Measurements from ENCODE around the gene FAH. TPM values are rescaled to one million over a fixed set of nuclear protein-coding genes. Genes with fewer than 3 reads are reported as not detected.

FAH gene
- total and polyA plus RNA-seq, 2 donors from 2014 or later: 34.7 to 121 TPM

DNA sequence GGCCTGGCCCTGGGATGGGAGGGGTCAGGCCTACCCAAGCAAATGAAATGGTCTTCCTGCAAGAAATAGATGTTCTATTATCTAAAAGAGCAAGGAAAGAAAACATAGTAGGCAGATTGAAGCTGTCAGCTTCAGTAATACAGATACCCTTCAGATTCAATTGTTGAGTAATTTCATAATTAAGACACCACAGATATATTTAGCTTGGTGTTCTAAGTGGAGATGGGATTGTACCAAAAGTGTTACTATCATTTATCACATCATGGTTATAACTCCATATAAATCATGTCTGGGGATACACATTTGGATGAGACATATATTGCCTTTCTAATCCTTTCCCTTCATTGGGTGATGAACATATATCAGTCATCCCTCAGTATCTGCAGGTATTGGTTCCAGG lies 41.9 kb upstream of the FAH start:
- no peak overlapping the region for H3K27ac ChIP-seq (ENCODE audit: low read depth in 2 of 2, low read length in 2 of 2)

GRCh38 chr15:80114114-80114513 lies 38.7 kb upstream of the FAH start:
- FAIRE-seq (no peak), DNase-seq (no peak)
- H3K9ac ChIP-seq (ENCODE audit: low read length in 3 of 3): no peak overlapping the region
- no peaks in the 10 kb centered on the region for H3K9me3 ChIP-seq (ENCODE audit: control insufficient read depth in 2 of 3, insufficient read depth in 1 of 3, low read length in 3 of 3)
- H3K36me3 ChIP-seq (ENCODE audit: control insufficient read depth in 2 of 3, insufficient read depth in 3 of 3, low read length in 3 of 3): no peaks in the 10 kb centered on the region
- H3K27ac ChIP-seq (ENCODE audit: low read depth in 2 of 2, low read length in 2 of 2): no peak overlapping the region
- TF ChIP-seq, protein P1, sequence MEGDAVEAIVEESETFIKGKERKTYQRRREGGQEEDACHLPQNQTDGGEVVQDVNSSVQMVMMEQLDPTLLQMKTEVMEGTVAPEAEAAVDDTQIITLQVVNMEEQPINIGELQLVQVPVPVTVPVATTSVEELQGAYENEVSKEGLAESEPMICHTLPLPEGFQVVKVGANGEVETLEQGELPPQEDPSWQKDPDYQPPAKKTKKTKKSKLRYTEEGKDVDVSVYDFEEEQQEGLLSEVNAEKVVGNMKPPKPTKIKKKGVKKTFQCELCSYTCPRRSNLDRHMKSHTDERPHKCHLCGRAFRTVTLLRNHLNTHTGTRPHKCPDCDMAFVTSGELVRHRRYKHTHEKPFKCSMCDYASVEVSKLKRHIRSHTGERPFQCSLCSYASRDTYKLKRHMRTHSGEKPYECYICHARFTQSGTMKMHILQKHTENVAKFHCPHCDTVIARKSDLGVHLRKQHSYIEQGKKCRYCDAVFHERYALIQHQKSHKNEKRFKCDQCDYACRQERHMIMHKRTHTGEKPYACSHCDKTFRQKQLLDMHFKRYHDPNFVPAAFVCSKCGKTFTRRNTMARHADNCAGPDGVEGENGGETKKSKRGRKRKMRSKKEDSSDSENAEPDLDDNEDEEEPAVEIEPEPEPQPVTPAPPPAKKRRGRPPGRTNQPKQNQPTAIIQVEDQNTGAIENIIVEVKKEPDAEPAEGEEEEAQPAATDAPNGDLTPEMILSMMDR (IDR thresholded peaks at IDR 0.05; ENCODE audit: borderline replicate concordance, extremely low read depth, insufficient read depth): no peak
- no peak overlapping the region for H3K4me3 ChIP-seq (ENCODE audit: low read length in 3 of 3)
- intact Hi-C loops (cut with DNase I): no loop called here
- peaks cover 0 to 4% (median 0%) of the 10 kb centered on the region in 3 donors for H3K4me1 ChIP-seq (ENCODE audit: control insufficient read depth in 2 of 3, insufficient read depth in 2 of 3, low read depth in 1 of 3, low read length in 3 of 3)
- H3K27me3 ChIP-seq (ENCODE audit: control insufficient read depth, insufficient read depth, low read length): no peaks in the 10 kb centered on the region

More for the DNA sequence above, 41.9 kb upstream of the FAH start:
- TF ChIP-seq, protein P1 (IDR thresholded peaks at IDR 0.05; ENCODE audit: borderline replicate concordance, extremely low read depth, insufficient read depth): no peak
- Histone ChIP-seq H3K9me3 (ENCODE audit: control insufficient read depth in 2 of 3, insufficient read depth in 1 of 3, low read length in 3 of 3) (no peaks in the 10 kb centered on the region), H3K4me1 (ENCODE audit: control insufficient read depth in 2 of 3, insufficient read depth in 2 of 3, low read depth in 1 of 3, low read length in 3 of 3) (peaks cover 0 to 4% (median 0%) of the 10 kb centered on the region in 3 donors), H3K36me3 (ENCODE audit: control insufficient read depth in 2 of 3, insufficient read depth in 3 of 3, low read length in 3 of 3) (no peaks in the 10 kb centered on the region), H3K4me3 (ENCODE audit: low read length in 3 of 3) (no peak overlapping the region), H3K27me3 (ENCODE audit: control insufficient read depth, insufficient read depth, low read length) (no peaks in the 10 kb centered on the region), H3K9ac (ENCODE audit: low read length in 3 of 3) (no peak overlapping the region)
- FAIRE-seq (no peak), DNase-seq (no peak)
- intact Hi-C loops (cut with DNase I): no loop called here

DNA sequence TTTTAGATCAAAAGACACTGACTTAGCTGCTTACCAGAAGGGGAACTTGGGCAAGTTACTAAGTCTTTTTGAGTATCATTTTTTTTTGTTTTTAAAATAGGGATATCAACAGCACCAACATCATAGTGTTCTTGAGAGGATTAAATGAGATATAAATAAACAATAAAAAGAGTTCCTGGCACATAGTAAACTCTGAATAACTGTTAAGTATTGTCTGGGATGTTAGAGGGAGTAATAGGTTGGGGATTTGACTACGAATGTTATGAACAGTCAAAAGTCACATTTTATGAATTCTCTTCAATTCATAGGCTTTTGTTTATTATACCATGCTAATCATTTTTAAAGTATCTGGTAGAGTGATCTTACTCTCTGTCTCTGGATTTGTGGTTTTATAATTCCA lies 37.8 kb upstream of the FAH start:
- Histone ChIP-seq H3K4me1 (ENCODE audit: control insufficient read depth in 2 of 3, insufficient read depth in 2 of 3, low read depth in 1 of 3, low read length in 3 of 3) (peaks cover 0 to 4% (median 0%) of the 10 kb centered on the region in 3 donors), H3K27me3 (ENCODE audit: control insufficient read depth, insufficient read depth, low read length) (no peaks in the 10 kb centered on the region), H3K9ac (ENCODE audit: low read length in 3 of 3) (no peak overlapping the region), H3K27ac (ENCODE audit: low read depth in 2 of 2, low read length in 2 of 2) (no peak overlapping the region), H3K4me3 (ENCODE audit: low read length in 3 of 3) (no peak overlapping the region), H3K9me3 (ENCODE audit: control insufficient read depth in 2 of 3, insufficient read depth in 1 of 3, low read length in 3 of 3) (no peaks in the 10 kb centered on the region), H3K36me3 (ENCODE audit: control insufficient read depth in 2 of 3, insufficient read depth in 3 of 3, low read length in 3 of 3) (no peaks in the 10 kb centered on the region)
- FAIRE-seq: no peak
- TF ChIP-seq, protein P1 (IDR thresholded peaks at IDR 0.05; ENCODE audit: borderline replicate concordance, extremely low read depth, insufficient read depth): no peak
- DNase-seq: no peak
- intact Hi-C loops (cut with DNase I): no loop called here

DNA sequence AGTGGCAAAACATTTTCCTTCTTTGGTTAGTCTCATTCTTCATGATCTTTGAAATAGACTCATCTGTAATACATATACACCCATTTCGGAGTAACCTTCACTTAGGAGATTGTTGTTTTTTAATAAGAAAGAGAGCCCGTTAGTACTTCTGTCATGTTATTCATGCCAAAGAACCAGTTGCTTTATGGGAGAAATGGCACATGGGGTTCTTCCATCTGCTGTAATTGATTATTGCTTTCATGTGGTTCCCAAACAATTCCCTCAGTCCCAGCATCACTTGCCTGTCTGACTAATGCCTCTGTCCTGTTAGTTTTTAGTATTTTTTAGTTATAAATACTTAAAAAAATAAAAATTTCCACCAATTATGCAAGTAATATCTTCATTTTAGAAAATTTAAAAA lies 33.8 kb upstream of the FAH start:
- TF ChIP-seq, protein P1 (IDR thresholded peaks at IDR 0.05; ENCODE audit: borderline replicate concordance, extremely low read depth, insufficient read depth): no peak
- Histone ChIP-seq H3K4me3 (ENCODE audit: low read length in 3 of 3) (no peak overlapping the region), H3K27ac (ENCODE audit: low read depth in 2 of 2, low read length in 2 of 2) (no peak overlapping the region), H3K36me3 (ENCODE audit: control insufficient read depth in 2 of 3, insufficient read depth in 3 of 3, low read length in 3 of 3) (no peaks in the 10 kb centered on the region), H3K27me3 (ENCODE audit: control insufficient read depth, insufficient read depth, low read length) (no peaks in the 10 kb centered on the region), H3K9me3 (ENCODE audit: control insufficient read depth in 2 of 3, insufficient read depth in 1 of 3, low read length in 3 of 3) (no peaks in the 10 kb centered on the region), H3K4me1 (ENCODE audit: control insufficient read depth in 2 of 3, insufficient read depth in 2 of 3, low read depth in 1 of 3, low read length in 3 of 3) (peaks cover 0 to 2% (median 0%) of the 10 kb centered on the region in 3 donors), H3K9ac (ENCODE audit: low read length in 3 of 3) (no peak overlapping the region)
- FAIRE-seq (no peak), DNase-seq (no peak)
- intact Hi-C loops (cut with DNase I): no loop called here

Data from kidney (tissue), 14 donors.